GM21447 (cell line): Measurements from ENCODE around the gene TMEM244.
"Not testable (repeated sequence)": the region's sequence is repeated elsewhere in the genome, so short reads cannot be mapped to it uniquely, and the experiment has no call there.

Experiments used
- ATAC-seq: cut with Tn5 transposase; IDR thresholded peaks from one replicate; pipeline ENCODE4 v1.9.1; 2021; ENCODE audit not compliant: unreplicated experiment

TMEM244 gene

GRCh38 chr6:129860908-129861665 lies at the start of gene TMEM244:
TMEM244 (minus strand) TSS chr6:129861315; CDS start chr6:129861188, 127 bp downstream.
- no peak for ATAC-seq

- peak; percentile 83 for ATAC-seq
These were observed 47.7 kb upstream of the TMEM244 start for GRCh38 chr6:129908858-129909257.

DNA sequence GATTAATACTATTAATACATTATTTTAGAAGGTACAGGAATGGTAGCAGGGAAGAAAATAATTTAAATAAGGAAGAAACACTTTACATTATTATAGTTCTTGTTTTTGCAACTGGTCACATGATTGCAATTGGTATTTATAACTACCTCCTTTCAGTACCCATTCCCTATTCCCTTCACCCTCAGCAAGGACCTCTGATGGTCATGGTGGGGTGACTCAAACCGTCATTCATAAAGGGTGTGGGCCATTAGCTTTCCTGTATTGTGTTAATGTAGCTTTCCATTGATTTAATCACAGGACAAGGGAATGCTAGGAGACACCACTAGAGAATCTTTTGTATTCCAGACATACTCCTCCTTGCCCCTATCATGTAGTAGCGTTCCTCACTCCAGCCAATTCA lies 47.2 kb upstream of the TMEM244 start:
- no peak for ATAC-seq

GRCh38 chr6:129906515-129907077 lies 45.5 kb upstream of the TMEM244 start:
- no peak for ATAC-seq

DNA sequence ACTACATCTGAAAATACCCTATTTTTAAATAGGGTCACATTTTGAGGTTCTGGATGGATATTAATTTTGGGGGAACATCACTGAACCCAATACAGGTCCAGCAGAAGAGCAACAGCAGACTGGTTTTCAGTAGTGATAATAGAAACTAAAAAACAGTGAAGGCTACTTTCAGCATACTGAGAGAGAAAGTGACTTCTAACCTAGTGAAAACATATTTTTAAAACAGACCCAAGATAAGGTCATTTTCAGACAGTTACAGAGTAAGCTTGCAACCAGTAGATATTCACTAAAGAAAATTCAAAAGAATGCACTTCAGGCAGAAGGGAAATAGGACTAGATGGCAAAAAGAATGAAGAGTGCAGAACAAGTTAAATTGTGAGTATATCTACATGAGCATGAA lies 42.0 kb upstream of the TMEM244 start:
- no peak for ATAC-seq

- ATAC-seq: no peak
These were observed 41.6 kb upstream of the TMEM244 start for GRCh38 chr6:129902681-129903080.

- no peak for ATAC-seq
These were observed 40.8 kb upstream of the TMEM244 start for GRCh38 chr6:129901910-129902309.

DNA sequence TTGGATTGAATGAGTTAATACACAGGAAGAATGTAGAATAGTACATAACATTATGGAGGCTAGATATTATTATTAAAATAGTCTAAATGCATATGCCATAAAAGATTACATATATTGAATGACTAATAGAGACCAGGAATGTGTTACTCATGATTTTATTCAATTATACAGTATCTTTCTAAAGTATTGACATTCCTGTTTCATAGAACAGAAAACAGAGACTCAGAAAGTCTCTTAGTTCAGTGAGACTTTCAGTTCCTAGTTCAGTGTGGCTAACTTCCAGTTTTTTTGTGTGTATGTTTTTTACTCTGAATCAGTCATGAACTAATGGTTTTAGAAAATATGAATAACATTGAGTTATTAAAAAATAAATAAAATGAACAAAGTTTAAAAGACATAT lies 34.6 kb upstream of the TMEM244 start:
- peak; percentile 43 for ATAC-seq

- no peak for ATAC-seq
These were observed 33.8 kb upstream of the TMEM244 start for GRCh38 chr6:129894921-129895320.

GRCh38 chr6:129893640-129894039 lies 32.5 kb upstream of the TMEM244 start:
- no peak for ATAC-seq

- ATAC-seq: no peak
These were observed 29.6 kb upstream of the TMEM244 start for GRCh38 chr6:129890701-129891100.

GRCh38 chr6:129890164-129890563 lies 29.0 kb upstream of the TMEM244 start:
- no peak for ATAC-seq

DNA sequence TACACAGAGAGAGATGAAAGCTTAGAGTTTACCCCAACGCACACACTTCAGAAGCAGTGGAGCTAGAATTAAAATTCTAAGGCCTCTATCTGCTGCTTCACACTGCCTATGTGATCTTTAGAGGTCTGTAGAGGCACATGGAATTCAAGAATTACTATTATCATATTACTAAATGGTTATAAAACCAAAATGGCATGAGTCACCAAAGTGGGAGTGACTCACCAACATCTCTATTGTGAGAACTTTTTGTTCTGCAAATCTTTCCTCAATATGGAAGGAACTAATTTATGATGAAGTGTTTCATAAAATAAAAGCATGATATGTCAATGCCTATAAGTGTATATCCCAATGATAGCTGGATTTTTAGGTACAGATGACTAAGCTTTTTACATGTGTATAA lies 28.5 kb upstream of the TMEM244 start:
- ATAC-seq: no peak

- ATAC-seq: no peak
These were observed 25.5 kb upstream of the TMEM244 start for GRCh38 chr6:129886401-129887155.

DNA sequence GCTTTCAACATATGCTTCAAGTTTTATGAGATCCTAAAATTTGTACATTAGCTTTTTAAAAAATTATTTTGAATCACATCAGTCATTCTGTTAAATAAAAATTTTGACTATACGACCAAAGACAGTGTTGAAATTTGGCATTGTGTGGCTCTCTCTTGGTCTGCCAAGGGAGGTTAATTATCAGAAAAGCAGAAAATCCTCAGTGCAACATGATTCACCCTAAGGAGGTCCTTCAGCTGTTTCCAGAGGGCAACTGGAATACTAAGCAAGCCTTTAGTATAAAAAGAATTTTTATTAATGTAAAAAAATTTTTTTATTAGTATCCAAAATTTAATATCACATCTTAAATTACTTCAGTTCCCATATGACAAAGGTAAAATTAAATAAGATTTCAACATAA lies 23.1 kb upstream of the TMEM244 start:
- ATAC-seq: no peak

DNA sequence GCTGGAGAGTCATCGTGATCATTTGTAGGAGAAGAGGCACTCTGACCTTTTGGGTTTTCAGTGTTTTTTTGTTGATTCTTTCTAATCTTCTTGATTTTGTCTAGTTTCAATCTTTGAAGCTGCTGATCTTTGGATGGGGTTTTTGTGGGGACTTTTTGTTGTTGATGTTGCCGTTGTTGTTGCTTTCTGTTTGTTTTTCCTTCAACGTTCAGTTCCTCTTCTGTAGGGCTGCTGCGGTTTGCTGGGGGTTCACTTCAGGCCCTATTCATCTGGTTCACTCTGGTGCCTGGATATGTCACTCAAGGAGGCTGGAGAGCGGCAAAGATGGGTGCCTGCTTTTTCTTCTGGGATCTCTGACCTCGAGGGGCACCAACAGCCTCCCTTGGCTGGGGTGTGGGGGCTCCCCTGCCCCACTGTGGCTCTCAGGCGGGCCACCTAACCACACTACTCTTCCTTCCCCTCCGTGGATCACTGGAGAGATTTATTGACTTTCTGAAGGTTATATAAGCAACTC lies 21.5 kb upstream of the TMEM244 start:
- peak; percentile 95 for ATAC-seq

- ATAC-seq: not testable (repeated sequence)
These were observed 16.8 kb upstream of the TMEM244 start for GRCh38 chr6:129877894-129878293.

GRCh38 chr6:129875610-129876520 lies 14.8 kb upstream of the TMEM244 start:
- peak; percentile 84 for ATAC-seq

- peak; percentile 44 for ATAC-seq
These were observed 13.7 kb upstream of the TMEM244 start for GRCh38 chr6:129874837-129875236.

- ATAC-seq: no peak
These were observed 11.5 kb upstream of the TMEM244 start for GRCh38 chr6:129872586-129872985.

GRCh38 chr6:129871221-129871620 lies 10.1 kb upstream of the TMEM244 start:
- no peak for ATAC-seq
